Colonic mucosa (tissue), 4 donors: ENCODE measurements around the gene RNF183. TPM values are rescaled to one million over a fixed set of nuclear protein-coding genes. Genes with fewer than 3 reads are reported as not detected.

ENCODE experiments used
- DNase-seq: peaks from one replicate; pipeline ENCODE4 v3.0.0-alpha.2; 2020
- H3K27ac ChIP-seq: fragments of 200-600 bp; one replicate; pipeline ENCODE4 v1.8.0; 2021
- H3K27me3 ChIP-seq: fragments of 200-600 bp; one replicate; pipeline ENCODE4 v1.8.0; 2021
- H3K36me3 ChIP-seq: fragments of 200-600 bp; one replicate; pipeline ENCODE4 v1.8.0; 2021
- H3K4me1 ChIP-seq: fragments of 200-600 bp; one replicate; pipeline ENCODE4 v1.8.0; 2021; ENCODE audit warnings: mild to moderate bottlenecking
- H3K4me3 ChIP-seq: fragments of 200-600 bp; one replicate; pipeline ENCODE4 v1.8.0; 2021
- H3K9ac ChIP-seq, 2 donors: one replicate each; pipeline ENCODE4 v1.7.0; 2013; ENCODE audit warnings: control low read depth in 2 of 2, low read depth in 2 of 2, low read length in 2 of 2
- H3K9me3 ChIP-seq: fragments of 200-600 bp; one replicate; pipeline ENCODE4 v1.8.0; 2021
- CTCF ChIP-seq: fragments of 200-600 bp; IDR thresholded peaks from one replicate; pipeline ENCODE4 v1.8.0; 2022; ENCODE audit warnings: antibody characterized with exemption, mild to moderate bottlenecking
- intact Hi-C: fragments of 100-400 bp; cut with DNase I; formaldehyde crosslinking; loops from one replicate; pipeline ENCODE4 v1.14.1; 2022
- total RNA-seq, 2 donors: library from RNA; stranded (reverse); fragmentation: NEBNext Ultra II Directional in 1 of 2; extraction: Animal tissue kit (Norgen Biotek cat#: 25700) in 1 of 2; gene quantifications; one replicate each; pipeline ENCODE4 v1.2.1, GENCODE V29; 2021
- donor health status: healthy.
- donor health status: DM: no; HTN: no; CAD: no.
- donor health status: DM: no; HTN: no; CAD: no.

The RNF183 gene
- total RNA-seq, 2 donors from 2014 or later = 0.57 to 9.2 TPM

- H3K27me3 ChIP-seq = no peaks in the 10 kb centered on the region
- H3K4me3 ChIP-seq = no peak overlapping the region
- H3K36me3 ChIP-seq = no peaks in the 10 kb centered on the region
- H3K4me1 ChIP-seq = no peaks in the 10 kb centered on the region
- no peak for TF ChIP-seq CTCF
- H3K27ac ChIP-seq = no peak overlapping the region
- intact Hi-C loops = loop anchor here (10.0 kb wide), 1 partner anchor 337 kb away; no protein-coding TSS in a partner anchor
- no peak overlapping the region for H3K9ac ChIP-seq
- DNase-seq = no peak
- no peaks in the 10 kb centered on the region for H3K9me3 ChIP-seq
Measured at GRCh38 chr9:113317777-113318176, 14.6 kb upstream of the RNF183 start.

GRCh38 chr9:113316030-113316429 is 12.9 kb upstream of the RNF183 start:
- Histone ChIP-seq H3K4me3 (no peak overlapping the region), H3K4me1 (no peaks in the 10 kb centered on the region), H3K36me3 (no peaks in the 10 kb centered on the region), H3K27ac (no peak overlapping the region), H3K9ac (no peak overlapping the region), H3K27me3 (no peaks in the 10 kb centered on the region), H3K9me3 (no peaks in the 10 kb centered on the region)
- intact Hi-C loops = loop anchor here (10.0 kb wide), 1 partner anchor 339 kb away; no protein-coding TSS in a partner anchor
- TF ChIP-seq CTCF = no peak
- DNase-seq = no peak

GRCh38 chr9:113315231-113315630 is 12.1 kb upstream of the RNF183 start:
- Histone ChIP-seq H3K27me3 (no peaks in the 10 kb centered on the region), H3K36me3 (no peaks in the 10 kb centered on the region), H3K9me3 (no peaks in the 10 kb centered on the region), H3K9ac (no peak overlapping the region), H3K4me1 (no peaks in the 10 kb centered on the region), H3K27ac (no peak overlapping the region), H3K4me3 (no peak overlapping the region)
- intact Hi-C loops = loop anchor here (10.0 kb wide), 1 partner anchor 340 kb away; no protein-coding TSS in a partner anchor
- no peak for TF ChIP-seq CTCF
- DNase-seq = no peak

GRCh38 chr9:113313261-113313660 is 10.1 kb upstream of the RNF183 start:
- DNase-seq = no peak
- no peak overlapping the region for H3K9ac ChIP-seq
- intact Hi-C loops = loop anchor here (10.0 kb wide), 1 partner anchor 342 kb away; no protein-coding TSS in a partner anchor
- H3K27ac ChIP-seq = no peak overlapping the region
- H3K9me3 ChIP-seq = no peaks in the 10 kb centered on the region
- no peaks in the 10 kb centered on the region for H3K4me1 ChIP-seq
- no peaks in the 10 kb centered on the region for H3K27me3 ChIP-seq
- no peak for TF ChIP-seq CTCF
- H3K4me3 ChIP-seq = no peak overlapping the region
- no peaks in the 10 kb centered on the region for H3K36me3 ChIP-seq

GRCh38 chr9:113311961-113312360 is 8.8 kb upstream of the RNF183 start:
- H3K27me3 ChIP-seq = no peaks in the 10 kb centered on the region
- TF ChIP-seq CTCF = no peak

More at GRCh38 chr9:113311961-113312360, 8.8 kb upstream of the RNF183 start:
- Histone ChIP-seq H3K9me3 (no peaks in the 10 kb centered on the region), H3K27ac (no peak overlapping the region), H3K9ac (no peak overlapping the region), H3K4me1 (no peaks in the 10 kb centered on the region), H3K36me3 (no peaks in the 10 kb centered on the region), H3K4me3 (no peak overlapping the region)
- no peak for DNase-seq
- intact Hi-C loops = loop anchor here (2.0 to 10.0 kb wide), 2 partner anchors 91 to 343 kb away; no protein-coding TSS in a partner anchor
